GM12878 (cell line): Measurements from ENCODE around the gene RFWD3. TPM values are rescaled to one million over a fixed set of nuclear protein-coding genes. Genes with fewer than 3 reads are reported as not detected.

Experiments
- ATAC-seq: fragments of 200-7000 bp; cut with Tn5 transposase; 3 replicates; pipeline ENCODE4 v1.9.1; 2020; ENCODE audit warnings: mild to moderate bottlenecking, moderate library complexity
- BruUV-seq: library from RNA; stranded (reverse); fragments of 400-500 nt; replicated peaks from 2 replicates; lab custom pipeline; 2021; lab: Mats Ljungman, UMichigan
- CTCF ChIA-PET: fragments of 300-600 bp; sonication (Branson Sonifier 250); formaldehyde crosslinking; extraction: SDS; loops from one replicate; lab custom pipeline; 2021; ENCODE audit warnings: inconsistent platforms; lab: Yijun Ruan, JAX
- POLR2A ChIA-PET: fragments of 350-600 bp; formaldehyde crosslinking; extraction: SDS; loops from one replicate; lab custom pipeline; 2021; ENCODE audit warnings: inconsistent platforms; lab: Charles Lee
- RAD21 ChIA-PET: fragments of 300-600 bp; sonication (Branson Sonifier 250); formaldehyde crosslinking; loops from one replicate; lab custom pipeline; 2023; ENCODE audit warnings: antibody characterized with exemption; ENCODE audit not compliant: unreplicated experiment; lab: Charles Lee
- SMC1A ChIA-PET: fragments of 300-600 bp; sonication (Branson Sonifier 250); formaldehyde crosslinking; loops from one replicate; lab custom pipeline; 2023; ENCODE audit not compliant: unreplicated experiment, uncharacterized antibody; lab: Charles Lee
- DNase-seq: peaks from one replicate; pipeline ENCODE4 v3.0.0-alpha.2; 2011; ENCODE audit warnings: low read depth, low spot score
- FAIRE-seq: peaks from 3 replicates; lab custom pipeline; 2011; peaks lifted over from hg19 to GRCh38; lab: Jason Lieb, UNC
- H2AFZ ChIP-seq: 2 replicates; pipeline ENCODE4 v1.6.0; 2011; ENCODE audit warnings: low read depth, low read length, control low read depth; ENCODE audit not compliant: control insufficient read depth
- H3K27ac ChIP-seq: 2 replicates; pipeline ENCODE4 v1.5.1; 2011; ENCODE audit warnings: control low read depth; ENCODE audit not compliant: control insufficient read depth, insufficient read depth
- H3K27me3 ChIP-seq, 2 experiments: replicated peaks in 1 of 2; 2 replicates each; pipeline versions ENCODE4 v1.6.0 to v1.6.1; 2011; ENCODE audit warnings: low read length in 1 of 2; ENCODE audit not compliant: control insufficient read depth in 2 of 2, insufficient read depth in 2 of 2
- H3K36me3 ChIP-seq, 2 experiments: 2 replicates each; pipeline ENCODE4 v1.5.1; 2011; ENCODE audit warnings: low read length in 1 of 2; ENCODE audit not compliant: control insufficient read depth in 2 of 2, insufficient read depth in 2 of 2
- H3K4me1 ChIP-seq: 2 replicates; pipeline ENCODE4 v1.6.1; 2011; ENCODE audit warnings: mild to moderate bottlenecking, low read length, moderate library complexity, mixed read lengths; ENCODE audit not compliant: control insufficient read depth, insufficient read depth
- H3K4me2 ChIP-seq: 2 replicates; pipeline ENCODE4 v1.6.0; 2011; ENCODE audit warnings: control low read depth; ENCODE audit not compliant: control insufficient read depth, insufficient read depth
- H3K4me3 ChIP-seq: fragments of 200-600 bp; sonication (generic); 2 replicates; pipeline ENCODE4 v1.5.1; 2016
- H3K79me2 ChIP-seq: 2 replicates; pipeline ENCODE4 v1.6.0; 2011; ENCODE audit warnings: low read length; ENCODE audit not compliant: control insufficient read depth, insufficient read depth
- H3K9ac ChIP-seq: 2 replicates; pipeline ENCODE4 v1.8.0; 2011; ENCODE audit warnings: low read length, control low read depth, mixed read lengths; ENCODE audit not compliant: control insufficient read depth, insufficient read depth
- H3K9me3 ChIP-seq: replicated peaks from 3 replicates; pipeline ENCODE4 v1.5.1; 2011; ENCODE audit warnings: mild to moderate bottlenecking, low read length; ENCODE audit not compliant: control insufficient read depth, insufficient read depth
- H4K20me1 ChIP-seq: 2 replicates; pipeline ENCODE4 v1.6.0; 2011; ENCODE audit not compliant: control insufficient read depth, insufficient read depth
- ASH2L ChIP-seq: fragments of 300-600, 200-600 bp; sonication (generic); IDR thresholded peaks from 2 replicates; pipeline ENCODE4 v1.6.1; 2017; ENCODE audit warnings: low read depth, mild to moderate bottlenecking, borderline replicate concordance
- KDM1A ChIP-seq: fragments of 200-600 bp; sonication (generic); IDR thresholded peaks from 2 replicates; pipeline ENCODE4 v1.6.1; 2016; ENCODE audit warnings: borderline replicate concordance
- LARP7 ChIP-seq: fragments of 450-650 bp; IDR thresholded peaks from 2 replicates; pipeline ENCODE4 v1.6.1; 2017; ENCODE audit warnings: mild to moderate bottlenecking
- MTA2 ChIP-seq: fragments of 450-650 bp; IDR thresholded peaks from 2 replicates; pipeline ENCODE4 v1.6.1; 2016; ENCODE audit warnings: low read depth, mild to moderate bottlenecking, moderate library complexity
- RAD21 ChIP-seq: IDR thresholded peaks from 2 replicates; pipeline ENCODE4 v1.6.1; 2011; ENCODE audit warnings: mild to moderate bottlenecking, low read depth, low read length, moderate library complexity; ENCODE audit not compliant: insufficient read depth
- ZBTB33 ChIP-seq: fragments of 450-650 bp; IDR thresholded peaks from 2 replicates; pipeline ENCODE4 v1.6.1; 2017; ENCODE audit warnings: mild to moderate bottlenecking
- ZNF207 ChIP-seq: fragments of 450-650 bp; IDR thresholded peaks from 2 replicates; pipeline ENCODE4 v1.6.1; 2014; ENCODE audit warnings: antibody characterized with exemption, mild to moderate bottlenecking, borderline replicate concordance
- ZNF24 ChIP-seq: fragments of 450-650 bp; IDR thresholded peaks from 2 replicates; pipeline ENCODE4 v1.6.1; 2017; ENCODE audit warnings: antibody characterized with exemption, mild to moderate bottlenecking
- ZNF592 ChIP-seq: fragments of 450-650 bp; IDR thresholded peaks from 2 replicates; pipeline ENCODE4 v1.6.1; 2017; ENCODE audit warnings: mild to moderate bottlenecking, moderate library complexity
- ZZZ3 ChIP-seq: IDR thresholded peaks from 2 replicates; pipeline ENCODE4 v1.6.1; 2011; ENCODE audit warnings: low read depth; ENCODE audit not compliant: control insufficient read depth, insufficient read length
- WGBS: methylation state at CpG from one replicate; pipeline ENCODE4 v1.1.6; 2016; ENCODE audit warnings: low lambda C conversion rate; ENCODE audit not compliant: insufficient replicate concordance, insufficient coverage; ENCODE audit errors: missing lambda C conversion rate; 5-methylcytosine and 5-hydroxymethylcytosine counted together
- in situ Hi-C: fragments of 300-500 bp; cut with MboI; formaldehyde crosslinking; loops from 9 replicates; pipeline ENCODE4 v1.14.3; 2018; ENCODE audit warnings: mixed read lengths
- intact Hi-C: fragments of 100-400 bp; cut with micrococcal nuclease; formaldehyde crosslinking; loops from one replicate; pipeline ENCODE4 v1.14.2; 2022; ENCODE audit not compliant: unreplicated experiment
- polyA plus RNA-seq, 11 experiments: library from polyadenylated mRNA; depleted of rRNA in 4 of 11; unstranded in 6 of 11; stranded (reverse) in 5 of 11; fragments of >200 nt; fragmentation: Nextera tagmentation in 4 of 11; fragmentation: Illumina TruSeq in 1 of 11; extraction: Ambion mirVana in 4 of 11; extraction: Trizol in 1 of 11; gene quantifications; 1 replicate in 1 of 11; 2 replicates in 10 of 11; pipeline versions ENCODE4 v1.2.1 to v1.2.3, GENCODE V29; 2011 to 2016; ENCODE audit warnings: inconsistent platforms in 2 of 11, missing spikeins in 2 of 11, low read depth in 1 of 11
- total RNA-seq, 4 experiments: library from RNA; depleted of rRNA in 3 of 4; stranded (reverse); fragments of >200 nt in 3 of 4; fragmentation: Illumina TruSeq in 1 of 4; extraction: Trizol in 1 of 4; gene quantifications; 2 replicates each; pipeline versions ENCODE4 v1.2.1 to v1.2.3, GENCODE V29; 2013 to 2021
- TF ChIP-seq, protein P1 (sequence below): IDR thresholded peaks from 2 replicates; pipeline ENCODE4 v1.6.1; 2011; ENCODE audit warnings: borderline replicate concordance, low read depth, mild to moderate bottlenecking, moderate library complexity, mixed read lengths, low read length; ENCODE audit not compliant: insufficient read depth; ENCODE audit errors: extremely low read length
- TF ChIP-seq, protein P2 (sequence below): IDR thresholded peaks from 2 replicates; pipeline ENCODE4 v1.6.1; 2011; ENCODE audit warnings: borderline replicate concordance, low read depth, mild to moderate bottlenecking, moderate library complexity, low read length; ENCODE audit not compliant: insufficient read depth, poor library complexity, severe bottlenecking
- TF ChIP-seq, protein P3 (sequence below): fragments of 450-650 bp; IDR thresholded peaks from 2 replicates; pipeline ENCODE4 v1.6.1; 2016; ENCODE audit warnings: mild to moderate bottlenecking

Gene RFWD3
- total and polyA plus RNA-seq, 10 of the 15 experiments (the other 5 are each of a cell fraction or from before 2014, with no cell fraction given): 10.7 to 78.5 (median 51.2) TPM

DNA sequence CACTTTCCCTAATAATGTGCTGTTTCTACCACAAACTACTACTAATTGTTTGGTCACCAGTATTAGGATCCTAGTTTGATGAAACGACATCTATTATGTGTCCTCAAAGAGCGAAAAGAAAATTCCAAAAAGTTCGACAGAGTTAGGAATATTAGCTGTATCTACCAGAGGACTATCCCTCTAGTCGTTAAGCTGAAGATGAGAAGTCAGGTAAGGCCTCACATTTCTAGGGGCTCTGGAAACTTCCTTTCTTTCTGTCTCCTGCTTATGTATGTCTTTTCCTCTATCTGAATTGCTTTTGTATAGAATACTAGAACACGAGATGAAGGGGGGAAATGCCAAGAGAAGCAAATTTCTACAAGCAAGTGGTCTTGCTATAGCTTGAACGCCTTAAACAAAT is 61.3 kb downstream of the RFWD3 start:
- CTCF ChIA-PET: interaction anchor here (1.0 to 2.1 kb wide), 5 partner anchors 12 to 308 kb away, joined by 3 to 4 read pairs (median 3); no protein-coding TSS in a partner anchor
- 55% methylated on average over 6 of the region's 6 CpGs for WGBS
- H3K27ac ChIP-seq: peak overlapping the region; percentile 83; the same call in 1 of the 2 replicates
- no peak for ATAC-seq
- H3K4me3 ChIP-seq: peak overlapping the region; percentile 93
- SMC1A ChIA-PET: interaction anchor here (0.6 to 2.9 kb wide), 4 partner anchors 9 to 62 kb away, joined by 3 to 21 read pairs (median 4); no protein-coding TSS in a partner anchor
- POLR2A ChIA-PET: interaction anchor here (0.6 to 2.2 kb wide), 9 partner anchors 13 to 145 kb away, joined by 3 to 8 read pairs (median 4); no protein-coding TSS in a partner anchor
- TF ChIP-seq KDM1A (no peak), ZNF207 (no peak), ZNF24 (no peak), ZNF592 (no peak), LARP7 (no peak), ZBTB33 (no peak), ZZZ3 (no peak), ASH2L (no peak), MTA2 (no peak), RAD21 (no peak)
- TF ChIP-seq, protein P1, sequence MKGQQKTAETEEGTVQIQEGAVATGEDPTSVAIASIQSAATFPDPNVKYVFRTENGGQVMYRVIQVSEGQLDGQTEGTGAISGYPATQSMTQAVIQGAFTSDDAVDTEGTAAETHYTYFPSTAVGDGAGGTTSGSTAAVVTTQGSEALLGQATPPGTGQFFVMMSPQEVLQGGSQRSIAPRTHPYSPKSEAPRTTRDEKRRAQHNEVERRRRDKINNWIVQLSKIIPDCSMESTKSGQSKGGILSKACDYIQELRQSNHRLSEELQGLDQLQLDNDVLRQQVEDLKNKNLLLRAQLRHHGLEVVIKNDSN: no peak
- TF ChIP-seq, protein P2, sequence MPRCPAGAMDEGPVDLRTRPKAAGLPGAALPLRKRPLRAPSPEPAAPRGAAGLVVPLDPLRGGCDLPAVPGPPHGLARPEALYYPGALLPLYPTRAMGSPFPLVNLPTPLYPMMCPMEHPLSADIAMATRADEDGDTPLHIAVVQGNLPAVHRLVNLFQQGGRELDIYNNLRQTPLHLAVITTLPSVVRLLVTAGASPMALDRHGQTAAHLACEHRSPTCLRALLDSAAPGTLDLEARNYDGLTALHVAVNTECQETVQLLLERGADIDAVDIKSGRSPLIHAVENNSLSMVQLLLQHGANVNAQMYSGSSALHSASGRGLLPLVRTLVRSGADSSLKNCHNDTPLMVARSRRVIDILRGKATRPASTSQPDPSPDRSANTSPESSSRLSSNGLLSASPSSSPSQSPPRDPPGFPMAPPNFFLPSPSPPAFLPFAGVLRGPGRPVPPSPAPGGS: no peak
- TF ChIP-seq, protein P3, sequence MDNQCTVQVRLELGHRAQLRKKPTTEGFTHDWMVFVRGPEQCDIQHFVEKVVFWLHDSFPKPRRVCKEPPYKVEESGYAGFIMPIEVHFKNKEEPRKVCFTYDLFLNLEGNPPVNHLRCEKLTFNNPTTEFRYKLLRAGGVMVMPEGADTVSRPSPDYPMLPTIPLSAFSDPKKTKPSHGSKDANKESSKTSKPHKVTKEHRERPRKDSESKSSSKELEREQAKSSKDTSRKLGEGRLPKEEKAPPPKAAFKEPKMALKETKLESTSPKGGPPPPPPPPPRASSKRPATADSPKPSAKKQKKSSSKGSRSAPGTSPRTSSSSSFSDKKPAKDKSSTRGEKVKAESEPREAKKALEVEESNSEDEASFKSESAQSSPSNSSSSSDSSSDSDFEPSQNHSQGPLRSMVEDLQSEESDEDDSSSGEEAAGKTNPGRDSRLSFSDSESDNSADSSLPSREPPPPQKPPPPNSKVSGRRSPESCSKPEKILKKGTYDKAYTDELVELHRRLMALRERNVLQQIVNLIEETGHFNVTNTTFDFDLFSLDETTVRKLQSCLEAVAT: no peak
- H3K9me3 ChIP-seq: no peaks in the 10 kb centered on the region
- no peak overlapping the region for H2AFZ ChIP-seq
- no peaks in the 10 kb centered on the region for H3K27me3 ChIP-seq
- in situ Hi-C loops (no loop called here), intact Hi-C loops (loop anchor here (10.0 kb wide), 1 partner anchor 111 kb away; no protein-coding TSS in a partner anchor)
- FAIRE-seq: no peak
- peak overlapping the region; percentile 94 for H3K9ac ChIP-seq
- H3K79me2 ChIP-seq: peaks cover 62% of the 10 kb centered on the region
- H3K4me1 ChIP-seq: peaks cover 11% of the 10 kb centered on the region; the same call in 1 of the 2 replicates
- H3K4me2 ChIP-seq: peak overlapping the region; percentile 52
- DNase-seq: no peak
- BruUV-seq: TSS peak; percentile 57
- no peaks in the 10 kb centered on the region; the same call in 1 of the 2 replicates for H4K20me1 ChIP-seq
- no peaks in the 10 kb centered on the region for H3K36me3 ChIP-seq
- RAD21 ChIA-PET: interaction anchor here (0.7 to 1.0 kb wide), 4 partner anchors 16 to 110 kb away, joined by 3 to 6 read pairs (median 4); partner anchors contain the start of gene RFWD3
